OCI-LY3 (cell line): ENCODE data around the gene HYAL2.

Experiments
- CTCF ChIP-seq: fragments of 200-600, 300-600 bp; sonication (generic); IDR thresholded peaks from 2 replicates; pipeline ENCODE4 v1.5.1; 2014; ENCODE audit warnings: antibody characterized with exemption, low read length, low read depth
- EZH2phosphoT487 ChIP-seq: fragments of 200-600 bp; shearing (Covaris generic); IDR thresholded peaks from 2 replicates; pipeline ENCODE4 v1.6.1; 2018; ENCODE audit warnings: antibody characterized with exemption, mixed run types, low read depth

- no peak for TF ChIP-seq CTCF
- TF ChIP-seq EZH2phosphoT487, result no peak
Measured at GRCh38 chr3:50323614-50324199, 1.2 kb upstream of the HYAL2 start.
